GM21526 (cell line): ENCODE measurements around the gene RPS6KL1.

Source experiments
- ATAC-seq: cut with Tn5 transposase; IDR thresholded peaks from one replicate; pipeline ENCODE4 v1.9.1; 2021; ENCODE audit warnings: moderate library complexity; ENCODE audit not compliant: unreplicated experiment, low FRiP score

Gene RPS6KL1

DNA sequence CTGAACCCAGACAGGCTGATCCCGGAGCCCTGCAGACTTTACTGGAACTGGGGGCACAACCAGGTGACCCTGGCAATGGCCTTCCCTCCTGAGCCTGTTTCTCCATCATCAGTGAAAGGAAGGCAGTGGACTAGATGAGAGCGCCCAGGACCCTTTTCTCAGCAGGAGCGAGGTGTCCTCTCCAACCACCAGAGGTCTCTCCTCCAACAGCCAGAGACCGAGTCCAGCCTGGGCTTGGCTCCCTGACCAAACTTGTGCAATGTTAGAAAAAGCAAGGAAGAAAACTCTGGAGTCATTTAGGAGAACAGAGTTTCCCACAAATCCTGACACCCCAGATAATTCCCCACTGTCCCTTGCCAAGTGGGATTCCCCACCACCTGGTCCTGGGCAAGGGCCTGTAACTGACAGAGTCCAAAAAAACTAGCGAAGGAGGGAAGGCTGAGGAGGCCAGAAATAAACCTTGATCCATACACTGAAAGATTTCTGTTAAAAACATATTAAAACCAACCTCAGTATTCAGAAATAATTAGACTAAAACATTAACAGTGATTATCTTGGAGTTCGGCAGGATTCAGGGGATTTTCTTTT is 9.0 kb downstream of the RPS6KL1 start:
- ATAC-seq, result no peak

DNA sequence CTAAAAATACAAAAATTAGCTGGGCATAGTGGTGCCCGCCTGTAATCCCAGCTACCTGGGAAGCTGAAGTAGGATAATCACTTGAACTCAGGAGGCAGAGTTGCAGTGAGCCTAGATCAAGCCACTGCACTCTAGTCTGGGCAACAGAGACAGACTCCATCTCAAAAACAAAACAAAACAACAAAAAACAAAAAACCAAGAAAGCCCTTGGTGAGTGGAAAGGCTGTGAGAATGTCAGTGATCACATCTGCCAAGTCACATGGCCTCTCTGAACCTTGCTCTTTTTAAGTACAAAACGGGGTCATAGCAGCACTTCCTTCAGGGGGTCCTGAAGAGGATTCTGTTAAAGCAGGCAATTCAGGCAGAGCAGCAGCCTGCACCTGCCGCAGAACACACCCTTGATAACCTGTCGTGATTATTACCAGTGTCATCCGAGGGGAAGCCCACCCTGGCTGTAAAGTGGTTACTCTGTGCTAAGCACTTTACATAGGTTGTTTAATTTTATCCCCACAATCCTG is 9.6 kb downstream of the RPS6KL1 start:
- ATAC-seq, result no peak

DNA sequence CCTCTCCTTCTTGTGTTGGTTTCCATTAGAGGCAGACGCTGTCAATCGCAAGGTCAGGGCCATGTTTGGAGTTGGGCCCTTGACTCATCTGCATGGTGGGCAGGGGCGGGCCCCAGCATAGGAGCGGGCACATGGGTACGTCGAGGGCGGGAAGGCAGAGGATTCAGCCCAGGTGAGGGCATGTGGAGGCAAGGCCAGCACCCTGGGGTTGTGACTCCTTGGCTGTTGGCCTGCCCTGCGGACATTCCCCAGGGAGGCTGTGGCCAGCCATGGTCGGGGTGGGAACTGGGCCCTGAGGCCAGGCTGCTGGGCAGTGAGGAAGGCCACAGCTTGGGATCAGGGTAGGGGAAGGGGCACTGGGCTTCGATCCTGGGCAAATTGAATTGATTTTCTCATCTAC is 10.3 kb downstream of the RPS6KL1 start:
- no peak for ATAC-seq

DNA sequence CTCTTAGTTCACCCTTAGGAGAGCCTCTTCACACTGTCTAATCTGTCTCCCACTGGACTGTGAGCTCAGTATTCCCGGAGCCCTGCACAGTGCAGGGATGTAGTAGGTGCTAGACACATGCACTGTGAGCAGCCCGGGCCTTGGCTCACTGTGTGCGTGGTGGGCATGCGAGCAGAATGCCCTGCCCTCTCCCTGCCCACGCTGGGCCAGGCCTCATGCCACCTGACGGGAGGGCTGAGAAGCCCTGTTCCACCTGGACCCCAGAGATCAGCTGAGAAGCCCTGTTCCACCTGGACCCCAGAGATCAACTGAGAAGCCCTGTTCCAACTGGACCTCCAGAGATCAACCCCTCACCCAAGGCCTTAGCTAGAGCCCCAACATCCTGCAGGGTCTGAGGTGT is 10.9 kb downstream of the RPS6KL1 start:
- no peak for ATAC-seq

DNA sequence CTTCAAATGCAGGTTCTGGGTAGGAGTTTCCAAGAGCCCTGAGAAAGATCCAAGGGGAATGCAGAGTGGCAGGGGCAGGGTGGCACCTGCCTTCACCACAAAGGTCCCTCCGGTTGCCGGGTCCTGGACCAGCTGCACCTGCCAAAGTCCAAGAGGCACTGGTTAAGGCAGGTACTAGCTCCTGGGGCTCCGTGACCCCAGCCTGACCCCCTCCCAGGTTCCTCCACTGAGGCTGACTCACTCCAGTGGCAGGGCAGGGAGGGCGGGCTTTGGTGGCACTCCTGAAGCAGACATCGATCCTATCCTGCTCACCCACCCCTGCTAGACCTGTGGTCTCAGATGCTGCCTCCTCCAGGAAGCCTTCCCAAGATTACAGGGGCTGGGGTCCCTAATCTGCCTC is 11.4 kb downstream of the RPS6KL1 start:
- no peak for ATAC-seq

DNA sequence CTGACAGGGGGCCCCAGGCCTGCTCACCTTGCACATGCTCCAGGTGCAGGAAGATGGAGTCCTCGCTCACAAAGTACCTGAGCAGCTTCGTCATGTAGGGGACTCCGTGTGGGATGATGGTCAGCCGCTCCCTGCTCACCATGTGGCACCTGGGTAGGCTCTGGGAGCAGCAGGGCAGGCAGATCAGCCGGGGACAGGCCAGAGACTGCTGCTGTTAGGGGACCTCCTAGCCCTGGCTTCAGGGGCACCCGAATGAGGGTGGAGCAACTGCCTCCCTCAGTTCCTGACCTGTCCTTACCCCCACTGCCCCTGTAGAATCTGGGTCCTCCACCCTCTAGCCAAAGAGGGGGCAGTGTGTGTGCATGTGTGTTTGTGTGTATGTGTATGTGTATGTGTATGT is 11.8 kb downstream of the RPS6KL1 start:
- ATAC-seq, result no peak

DNA sequence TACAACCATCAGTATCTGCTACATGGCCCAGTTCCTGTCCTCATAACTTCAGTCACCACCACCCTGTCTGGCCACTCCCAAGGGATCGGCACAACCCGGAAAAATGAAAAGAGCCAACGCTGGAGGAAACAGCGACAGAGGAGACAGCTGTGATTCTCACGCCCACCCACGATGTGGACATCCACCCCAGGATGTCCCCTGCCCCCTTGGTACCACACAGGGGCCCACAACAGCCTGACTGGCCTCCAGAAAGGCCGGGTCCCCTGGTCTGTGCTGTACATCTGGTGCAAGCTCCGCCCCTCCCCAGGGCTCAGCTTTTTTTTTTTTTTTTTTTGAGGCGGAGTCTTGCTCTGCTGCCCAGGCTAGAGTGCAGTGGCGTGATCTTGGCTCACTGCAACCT is 12.5 kb downstream of the RPS6KL1 start:
- no peak for ATAC-seq

DNA sequence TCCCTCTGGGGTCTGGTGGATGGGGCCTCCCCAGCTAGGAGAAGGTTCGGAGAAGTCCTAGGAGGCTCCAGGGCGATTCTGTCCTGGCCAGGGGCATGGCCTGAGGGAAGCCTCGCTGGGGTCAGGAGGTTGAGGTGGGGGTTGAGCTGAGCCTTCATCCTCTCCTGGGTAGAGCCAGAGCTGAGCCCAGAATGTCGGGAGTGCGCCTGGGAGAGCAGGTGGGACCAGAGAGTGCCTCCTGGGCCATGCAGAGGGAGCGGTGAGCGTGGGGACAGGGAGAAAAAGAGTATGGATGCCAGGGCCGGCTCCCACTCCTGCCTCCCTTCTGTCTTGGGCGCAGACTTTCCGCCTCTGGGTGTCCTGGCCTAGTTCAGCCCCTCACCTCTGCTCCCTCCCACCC is 13.1 kb downstream of the RPS6KL1 start:
- no peak for ATAC-seq

DNA sequence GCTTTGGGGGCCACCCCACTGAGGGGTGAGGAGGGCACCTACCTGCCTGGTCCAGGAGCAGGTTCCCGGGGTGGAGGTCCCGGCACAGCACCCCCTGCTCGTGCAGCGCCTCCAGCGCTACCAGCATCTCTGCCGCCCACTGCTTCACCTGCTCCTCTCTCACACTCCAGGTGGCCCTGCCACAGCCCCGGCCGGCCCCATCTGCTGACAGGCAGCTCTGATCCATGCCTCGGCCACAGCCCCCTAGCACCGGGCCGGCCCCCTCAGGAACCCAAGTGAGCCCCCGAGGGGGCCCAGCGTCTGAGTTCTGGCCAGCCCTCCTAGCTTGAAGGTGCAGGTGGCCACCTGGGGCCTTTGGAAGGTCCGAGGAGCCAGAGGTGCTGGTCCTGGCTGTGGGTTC is 13.6 kb downstream of the RPS6KL1 start:
- ATAC-seq, result no peak

DNA sequence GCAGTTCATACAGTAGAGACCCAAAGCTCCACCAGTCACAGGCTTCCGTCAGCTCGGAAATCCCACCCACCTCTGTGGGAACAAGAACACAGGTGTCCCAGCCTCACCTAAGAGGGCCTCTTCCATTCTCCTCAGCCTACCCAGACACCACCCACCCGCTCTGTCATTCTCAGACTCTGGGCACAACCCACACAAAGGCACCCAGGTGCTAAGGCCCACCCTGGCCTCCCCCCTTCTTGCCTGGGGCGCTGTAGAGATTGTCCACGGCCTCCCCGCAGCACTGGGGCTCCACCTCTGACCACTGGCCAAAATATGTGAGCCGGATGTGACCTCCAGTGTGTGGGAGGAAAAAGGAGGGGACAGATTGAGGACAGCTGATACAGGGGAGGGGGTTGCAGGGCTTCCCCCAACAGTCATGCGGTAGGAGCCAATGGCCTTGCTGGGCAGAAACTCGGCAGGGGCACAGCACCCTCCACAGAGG is 14.2 kb downstream of the RPS6KL1 start:
- no peak for ATAC-seq

DNA sequence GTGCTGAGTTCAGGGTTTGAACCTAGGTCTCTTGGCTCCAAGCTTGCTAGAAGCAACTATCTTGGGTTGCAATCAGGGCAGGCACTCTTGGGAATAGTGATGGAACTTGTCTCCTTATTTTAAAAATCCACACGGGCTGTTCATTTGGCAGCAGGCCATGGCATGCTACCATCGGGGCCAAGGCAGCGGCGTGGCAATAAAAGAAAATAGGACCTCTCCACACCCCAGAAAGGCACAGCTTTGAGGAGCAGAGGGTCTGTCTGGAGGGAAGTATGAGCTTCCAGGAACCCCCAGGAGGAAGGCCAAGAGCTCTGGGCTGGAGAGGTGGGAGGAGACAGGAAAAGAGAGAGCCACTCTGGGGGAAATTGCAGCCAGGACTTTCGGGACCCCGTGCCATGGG is 15.3 kb downstream of the RPS6KL1 start:
- ATAC-seq, result no peak

DNA sequence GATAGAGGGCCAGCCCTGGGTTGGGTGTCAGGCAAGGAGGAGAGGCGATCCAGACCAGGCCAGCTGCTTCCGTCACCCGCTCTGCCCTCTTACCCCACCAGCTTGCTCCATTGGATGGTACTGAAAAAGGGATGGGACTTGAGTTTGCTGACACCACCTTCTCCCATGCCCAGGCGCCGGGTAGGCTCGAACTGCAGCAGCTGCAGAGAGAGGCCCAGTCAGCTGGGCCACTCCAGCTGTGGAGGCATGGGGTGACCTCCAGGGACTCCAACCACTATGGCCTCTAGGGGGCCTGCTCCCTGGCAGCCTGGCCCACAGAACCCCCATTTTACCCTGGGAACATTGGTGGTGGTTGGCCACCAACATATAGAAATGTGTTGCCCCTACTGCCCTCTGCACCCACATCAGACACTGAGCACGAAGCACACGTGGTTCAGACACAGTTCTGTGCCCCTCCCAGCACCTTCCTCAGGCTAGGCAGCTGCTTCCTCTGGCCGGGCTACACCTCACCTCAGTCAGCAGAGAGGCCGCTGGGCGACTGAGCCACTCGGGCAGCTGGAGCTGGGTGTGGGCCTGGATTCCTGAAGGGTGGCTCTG is 16.0 kb downstream of the RPS6KL1 start:
- no peak for ATAC-seq

DNA sequence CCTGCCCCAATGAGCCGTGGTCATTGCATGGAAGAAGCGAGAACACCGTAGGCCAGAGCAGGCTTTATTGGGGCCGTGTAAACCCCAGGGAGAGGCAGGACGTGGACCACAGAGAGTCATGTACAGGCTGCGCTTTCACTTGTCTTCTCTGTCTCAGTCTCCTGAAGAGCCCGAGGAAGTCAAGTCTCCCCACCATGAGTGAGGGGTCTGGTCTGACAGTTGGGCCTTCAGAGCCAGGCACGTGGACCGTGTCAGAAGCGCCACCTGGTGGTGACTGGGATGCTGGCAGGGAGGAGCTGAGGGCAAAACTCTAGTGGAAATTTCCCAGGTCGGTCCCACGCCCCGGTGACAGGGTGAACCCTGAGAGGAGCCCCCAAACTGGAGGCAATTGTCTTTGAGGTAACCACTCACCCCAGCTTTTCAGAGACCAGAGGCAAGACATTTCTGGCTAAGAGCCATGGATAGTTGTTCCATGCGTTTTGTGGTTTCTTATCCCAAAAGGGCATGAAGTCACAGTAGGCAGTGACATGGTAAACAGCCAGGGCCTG is 17.4 kb downstream of the RPS6KL1 start:
- ATAC-seq, result no peak

DNA sequence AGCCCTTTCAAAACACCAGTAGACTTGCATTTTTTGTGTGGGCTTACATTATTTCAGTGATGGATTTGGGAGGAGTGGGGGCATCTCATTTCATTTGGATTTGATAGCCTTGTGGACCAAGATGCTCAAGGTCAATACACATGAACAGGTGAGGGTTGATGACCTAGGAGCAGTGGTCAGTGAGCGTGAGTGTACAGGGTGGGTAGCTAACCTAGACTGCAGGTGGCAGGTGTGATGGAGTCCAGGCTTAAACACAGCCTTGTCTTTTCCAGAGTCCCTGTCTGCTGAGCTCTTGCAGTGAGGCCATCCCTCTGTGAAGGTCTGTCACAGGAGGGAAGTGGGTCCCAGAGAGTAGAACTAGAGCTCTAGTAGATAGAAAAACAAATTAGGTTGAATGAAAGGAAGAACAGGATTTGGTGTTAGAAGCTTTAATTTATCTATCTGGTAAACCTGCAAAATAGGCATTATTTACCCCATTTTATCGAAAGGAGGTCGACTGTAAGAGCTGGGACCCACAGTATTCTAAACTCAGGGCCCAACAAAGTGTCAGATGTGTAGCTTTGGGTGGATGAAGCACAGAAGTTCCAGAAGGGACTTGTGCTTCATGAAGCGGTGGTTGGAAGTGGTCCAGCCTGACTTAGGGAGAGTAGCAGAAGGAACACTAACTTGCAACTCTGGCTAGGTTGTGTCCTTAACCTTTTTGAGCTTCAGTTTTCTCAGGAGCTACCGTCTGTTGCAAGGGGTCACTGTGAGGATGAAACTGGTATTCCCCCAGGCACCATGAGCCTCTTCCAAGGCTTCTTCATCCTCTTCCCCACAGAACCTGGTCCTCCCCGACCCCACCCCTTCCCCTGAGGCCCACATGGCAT is 18.2 kb downstream of the RPS6KL1 start:
- ATAC-seq, result no peak

DNA sequence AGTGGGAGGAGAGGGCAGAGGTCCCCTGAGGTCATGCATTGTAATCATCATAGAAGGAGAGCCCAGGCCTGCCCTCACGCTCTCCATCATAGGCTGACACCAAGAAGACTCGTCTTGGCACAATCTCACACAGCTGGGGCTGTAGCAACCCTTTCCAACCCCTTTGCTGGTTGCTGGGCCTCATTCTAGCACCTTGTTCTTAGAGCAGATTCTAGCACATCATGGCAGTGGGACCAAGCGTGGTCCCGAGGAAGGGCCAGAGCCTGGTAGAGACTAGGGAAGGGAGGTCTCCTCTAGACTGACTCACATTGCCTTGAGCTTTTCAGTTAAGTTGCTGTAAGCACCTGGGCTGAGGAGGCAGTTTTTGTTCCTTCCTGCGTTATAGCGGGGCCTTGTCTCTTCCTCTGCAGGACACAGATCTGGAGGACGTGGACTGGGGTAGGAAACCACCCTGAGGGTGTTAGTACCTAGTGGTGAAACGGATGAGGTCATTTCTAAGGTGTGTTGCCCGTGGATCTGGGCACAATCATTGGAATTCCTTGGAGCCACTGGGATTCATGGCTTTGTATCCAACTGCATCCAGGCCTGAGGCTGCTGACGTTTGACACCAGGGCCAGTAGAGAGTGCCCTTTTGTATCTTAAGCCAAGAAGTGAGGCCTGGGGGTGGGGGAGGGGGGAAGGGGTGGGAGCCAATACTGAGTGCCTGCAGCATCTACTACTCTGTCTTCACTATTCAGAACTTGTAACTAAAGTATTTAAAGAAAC is 19.9 kb downstream of the RPS6KL1 start:
- no peak for ATAC-seq

DNA sequence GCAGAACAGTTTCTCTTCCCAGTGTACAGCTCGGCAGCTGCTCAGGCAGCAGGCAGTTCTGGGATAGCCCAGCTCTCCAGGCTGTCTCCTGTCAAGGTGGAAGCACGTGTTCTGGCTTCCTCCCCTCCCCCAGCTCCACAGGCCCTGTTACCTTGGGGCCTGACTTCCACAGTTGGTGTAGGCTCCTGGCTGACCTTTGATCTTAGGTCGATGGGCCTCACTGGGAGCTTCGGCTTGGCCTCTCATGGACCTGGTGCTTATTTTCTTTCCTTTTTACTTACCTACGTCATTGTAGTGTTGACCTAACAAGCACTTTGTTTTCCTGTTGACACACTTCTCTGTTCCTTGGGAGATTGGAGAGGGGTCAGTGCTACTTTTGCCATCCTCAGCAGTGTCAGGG is 24.4 kb downstream of the RPS6KL1 start:
- ATAC-seq, result no peak

DNA sequence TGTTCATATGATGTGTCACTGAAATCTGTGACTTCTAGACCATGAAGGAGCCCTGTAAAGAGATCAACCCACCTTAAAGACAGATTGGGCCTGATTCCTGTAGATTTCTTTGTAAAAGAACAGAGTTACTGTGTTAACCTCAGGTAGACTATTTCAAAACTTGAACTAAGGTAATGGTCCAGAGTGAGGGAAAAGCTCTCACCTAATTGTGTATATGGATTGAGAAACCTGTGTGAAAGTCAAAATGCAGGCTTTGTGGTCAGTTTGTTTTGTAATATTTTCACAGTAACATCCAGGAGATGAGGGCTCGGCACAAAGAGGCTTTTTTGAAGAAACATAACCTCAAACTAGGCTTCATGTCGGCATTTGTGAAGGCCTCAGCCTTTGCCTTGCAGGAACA is 25.0 kb downstream of the RPS6KL1 start:
- ATAC-seq, result no peak

DNA sequence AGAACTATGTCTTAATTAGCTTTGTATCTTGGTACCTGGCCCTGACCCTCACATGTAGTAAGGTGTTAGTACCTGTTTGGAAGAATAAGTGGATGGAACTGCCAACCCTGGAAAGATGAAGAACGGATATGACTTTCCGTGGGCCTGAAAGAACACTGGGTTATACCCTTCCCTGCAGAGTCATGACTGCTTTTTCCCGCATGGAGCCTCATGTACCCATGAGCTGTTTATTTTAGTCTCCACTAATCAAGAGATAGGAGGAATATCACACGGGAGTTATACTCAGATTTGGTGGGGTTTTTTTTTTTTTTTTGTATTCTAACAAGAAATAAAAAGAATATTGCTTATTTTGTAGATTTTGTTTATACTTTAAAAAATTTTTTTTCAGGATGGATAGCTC is 25.4 kb downstream of the RPS6KL1 start:
- ATAC-seq, result no peak

DNA sequence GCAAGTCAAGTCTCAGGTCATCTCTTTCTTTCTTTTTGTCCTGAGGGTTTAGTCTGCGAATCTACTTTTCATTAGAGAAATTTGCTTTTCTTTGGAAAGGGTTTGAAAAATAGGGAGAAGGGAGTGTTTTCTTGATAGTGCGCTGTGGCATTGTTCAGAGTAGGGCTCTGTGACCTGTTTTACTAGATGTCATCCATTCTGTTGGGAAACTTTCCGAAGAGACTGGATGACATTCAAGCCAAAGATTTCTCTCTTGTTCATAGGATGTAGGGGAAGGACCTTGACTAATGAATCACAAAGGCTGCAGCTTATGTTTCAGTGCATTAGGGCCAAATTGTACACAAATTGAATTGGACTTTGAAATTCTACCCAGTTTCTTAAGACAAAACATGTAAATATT is 26.7 kb downstream of the RPS6KL1 start:
- ATAC-seq, result no peak

DNA sequence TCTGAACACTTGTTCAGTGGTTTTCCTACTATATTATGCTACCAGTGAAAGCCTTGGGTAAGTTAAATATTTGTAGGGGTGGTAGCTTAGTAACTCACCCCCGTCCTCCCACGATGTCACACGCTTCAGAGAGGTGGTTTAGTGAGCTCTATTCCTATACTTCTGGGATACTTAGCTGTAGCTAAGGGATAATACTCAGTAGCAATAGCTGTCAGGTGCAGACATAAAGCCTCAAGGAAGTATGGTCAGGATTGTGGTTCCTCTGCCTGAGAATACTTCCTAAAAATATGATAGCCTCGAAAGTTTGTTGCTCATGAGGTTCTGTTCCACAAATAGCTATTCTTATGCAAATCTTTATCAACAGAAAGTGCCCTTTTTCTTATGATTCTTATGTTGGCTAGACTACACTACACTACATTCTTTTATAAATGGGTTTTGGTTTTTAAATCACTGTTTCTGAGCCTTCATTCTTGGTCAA is 29.4 kb downstream of the RPS6KL1 start:
- peak; percentile 50 for ATAC-seq
